Activated CD4-positive, alpha-beta T cell treated with anti-CD3 and anti-CD28 coated beads, Interleukin-2, amount 50 U/mL, for 24 hours (primary cell): ENCODE results near the gene LRRC1.

ENCODE experiments used
- DNase-seq, 2 donors: peaks; one replicate each; pipeline ENCODE4 v3.0.0-alpha.2; 2020; ENCODE audit warnings: low read depth in 1 of 2, low spot score in 1 of 2

Gene LRRC1

GRCh38 chr6:53956068-53956711, 161.4 kb downstream of the LRRC1 start:
- no peak for DNase-seq

GRCh38 chr6:53956804-53957203, 162.0 kb downstream of the LRRC1 start:
- no peak for DNase-seq

- DNase-seq, result no peak
Measured at GRCh38 chr6:53959717-53960116, 164.9 kb downstream of the LRRC1 start.

GRCh38 chr6:53960311-53960710, 165.5 kb downstream of the LRRC1 start:
- no peak for DNase-seq

- no peak for DNase-seq
Measured at GRCh38 chr6:53961679-53962370, 167.0 kb downstream of the LRRC1 start.

- DNase-seq, result no peak
Measured at GRCh38 chr6:53962646-53963045, 167.8 kb downstream of the LRRC1 start.

GRCh38 chr6:53967415-53967814, 172.6 kb downstream of the LRRC1 start:
- DNase-seq, result no peak
